HG03558 (cell line): ENCODE data around the gene TMOD3.
"Not testable (repeated sequence)": the region's sequence is repeated elsewhere in the genome, so short reads cannot be mapped to it uniquely, and the experiment has no call there.

Experiments
- ATAC-seq: cut with Tn5 transposase; IDR thresholded peaks from one replicate; pipeline ENCODE4 v1.9.1; 2021; ENCODE audit warnings: moderate number of reproducible peaks; ENCODE audit not compliant: unreplicated experiment; ENCODE audit errors: extremely low read depth

Gene TMOD3

GRCh38 chr15:51829376-51830275, at the start of gene TMOD3:
TMOD3 (plus strand) TSS chr15:51829653; CDS start chr15:51862885, 33,232 bp downstream.
- peak; percentile 50 for ATAC-seq

- ATAC-seq = no peak
These were observed 48.8 kb upstream of the TMOD3 start for GRCh38 chr15:51780636-51781035.

GRCh38 chr15:51781506-51781905, 47.9 kb upstream of the TMOD3 start:
- ATAC-seq = no peak

GRCh38 chr15:51782357-51782896, 47.0 kb upstream of the TMOD3 start:
- ATAC-seq = no peak

GRCh38 chr15:51783967-51784366, 45.5 kb upstream of the TMOD3 start:
- ATAC-seq = no peak

- not testable (repeated sequence) for ATAC-seq
These were observed 42.3 kb upstream of the TMOD3 start for GRCh38 chr15:51787130-51787529.

- not testable (repeated sequence) for ATAC-seq
These were observed 37.0 kb upstream of the TMOD3 start for GRCh38 chr15:51792474-51792873.

GRCh38 chr15:51793521-51794305, 35.7 kb upstream of the TMOD3 start:
- ATAC-seq = no peak

- ATAC-seq = no peak
These were observed 32.5 kb upstream of the TMOD3 start for GRCh38 chr15:51796847-51797401.

- no peak for ATAC-seq
These were observed 31.2 kb upstream of the TMOD3 start for GRCh38 chr15:51798281-51798680.

GRCh38 chr15:51799282-51800252, 29.9 kb upstream of the TMOD3 start:
- no peak for ATAC-seq

GRCh38 chr15:51801391-51801835, 28.0 kb upstream of the TMOD3 start:
- no peak for ATAC-seq

GRCh38 chr15:51802593-51802992, 26.9 kb upstream of the TMOD3 start:
- ATAC-seq = no peak

GRCh38 chr15:51803965-51804364, 25.5 kb upstream of the TMOD3 start:
- ATAC-seq = no peak

GRCh38 chr15:51806123-51806522, 23.3 kb upstream of the TMOD3 start:
- ATAC-seq = no peak

GRCh38 chr15:51809457-51809856, 20.0 kb upstream of the TMOD3 start:
- ATAC-seq = no peak

GRCh38 chr15:51812598-51812997, 16.9 kb upstream of the TMOD3 start:
- ATAC-seq = no peak

GRCh38 chr15:51814606-51815005, 14.8 kb upstream of the TMOD3 start:
- ATAC-seq = no peak

GRCh38 chr15:51816611-51817010, 12.8 kb upstream of the TMOD3 start:
- no peak for ATAC-seq
